Mesenchymal stem cell (in vitro differentiated cells and primary cell): ENCODE data around the gene TMEM63A.

Source experiments
- DNase-seq: peaks from one replicate; pipeline ENCODE4 v3.0.0-alpha.2; 2013
- H2AFZ ChIP-seq: one replicate; pipeline ENCODE4 v1.6.1; 2013; ENCODE audit warnings: low read depth, mild to moderate bottlenecking, control low read depth, inconsistent platforms, low read length, moderate library complexity
- H2AK5ac ChIP-seq: 2 replicates; pipeline ENCODE4 v1.6.1; 2013; ENCODE audit warnings: low read length, moderate library complexity, mild to moderate bottlenecking, inconsistent platforms; ENCODE audit not compliant: severe bottlenecking
- H2BK120ac ChIP-seq: one replicate; pipeline ENCODE4 v1.6.1; 2013; ENCODE audit warnings: low read depth, mild to moderate bottlenecking, inconsistent platforms, low read length, moderate library complexity
- H2BK12ac ChIP-seq, 2 experiments: one replicate each; pipeline ENCODE4 v1.6.1; 2013; ENCODE audit warnings: inconsistent platforms in 2 of 2, low read length in 2 of 2, mild to moderate bottlenecking in 2 of 2, moderate library complexity in 2 of 2, control low read depth in 1 of 2
- H2BK15ac ChIP-seq: one replicate; pipeline ENCODE4 v1.6.1; 2013; ENCODE audit warnings: mild to moderate bottlenecking, low read depth, inconsistent platforms; ENCODE audit not compliant: poor library complexity, severe bottlenecking
- H2BK5ac ChIP-seq: 2 replicates; pipeline ENCODE4 v1.6.1; 2013; ENCODE audit warnings: low read depth, mild to moderate bottlenecking, low read length, control low read depth, inconsistent platforms; ENCODE audit not compliant: poor library complexity, severe bottlenecking
- H3K14ac ChIP-seq, 2 experiments: one replicate each; pipeline ENCODE4 v1.6.1; 2013; ENCODE audit warnings: inconsistent platforms in 2 of 2, low read length in 2 of 2, control low read depth in 1 of 2, mild to moderate bottlenecking in 1 of 2, moderate library complexity in 1 of 2
- H3K18ac ChIP-seq, 2 experiments: one replicate each; pipeline ENCODE4 v1.6.1; 2013; ENCODE audit warnings: inconsistent platforms in 2 of 2, low read length in 2 of 2, control low read depth in 1 of 2, low read depth in 1 of 2, mild to moderate bottlenecking in 1 of 2
- H3K23ac ChIP-seq, 2 experiments: one replicate each; pipeline ENCODE4 v1.6.1; 2013; ENCODE audit warnings: inconsistent platforms in 2 of 2, low read length in 2 of 2, mild to moderate bottlenecking in 2 of 2, moderate library complexity in 2 of 2, control low read depth in 1 of 2
- H3K27ac ChIP-seq: 2 replicates; pipeline ENCODE4 v1.5.1; 2013; ENCODE audit warnings: mild to moderate bottlenecking, moderate library complexity, low read length, control low read depth, inconsistent platforms; ENCODE audit not compliant: poor library complexity, severe bottlenecking
- H3K27me3 ChIP-seq, 2 experiments: 2 replicates each; pipeline versions ENCODE4 v1.6.1 to v1.7.0; 2013; ENCODE audit warnings: low read length in 2 of 2, mild to moderate bottlenecking in 2 of 2, moderate library complexity in 2 of 2, control low read depth in 1 of 2, inconsistent platforms in 1 of 2; ENCODE audit not compliant: control insufficient read depth in 1 of 2, insufficient read depth in 1 of 2
- H3K36me3 ChIP-seq, 2 experiments: 2 replicates each; pipeline versions ENCODE4 v1.6.1 to v1.7.0; 2013; ENCODE audit warnings: low read length in 2 of 2, control low read depth in 1 of 2, inconsistent platforms in 1 of 2, low read depth in 1 of 2, mild to moderate bottlenecking in 1 of 2; ENCODE audit not compliant: insufficient read depth in 2 of 2, control insufficient read depth in 1 of 2
- H3K4ac ChIP-seq, 2 experiments: one replicate each; pipeline ENCODE4 v1.6.1; 2013; ENCODE audit warnings: inconsistent platforms in 2 of 2, low read length in 2 of 2, mild to moderate bottlenecking in 2 of 2, moderate library complexity in 2 of 2, control low read depth in 1 of 2, low read depth in 1 of 2
- H3K4me1 ChIP-seq: 2 replicates; pipeline ENCODE4 v1.6.1; 2013; ENCODE audit warnings: low read depth, low read length, control low read depth; ENCODE audit not compliant: control insufficient read depth, insufficient read depth
- H3K4me2 ChIP-seq: 2 replicates; pipeline ENCODE4 v1.6.1; 2013; ENCODE audit warnings: low read length, mild to moderate bottlenecking, inconsistent platforms; ENCODE audit not compliant: poor library complexity, severe bottlenecking
- H3K4me3 ChIP-seq, 2 experiments: 2 replicates each; pipeline versions ENCODE4 v1.5.1 to v1.7.0; 2013; ENCODE audit warnings: low read length in 2 of 2, mild to moderate bottlenecking in 2 of 2, control low read depth in 1 of 2, low read depth in 1 of 2; ENCODE audit not compliant: insufficient read depth in 1 of 2
- H3K79me1 ChIP-seq: replicated peaks from 2 replicates; pipeline ENCODE4 v1.6.1; 2013; ENCODE audit warnings: mild to moderate bottlenecking, control low read depth, low read length, inconsistent platforms; ENCODE audit not compliant: poor library complexity, severe bottlenecking
- H3K9ac ChIP-seq: 2 replicates; pipeline ENCODE4 v1.7.0; 2013; ENCODE audit warnings: mild to moderate bottlenecking, low read length, moderate library complexity
- H3K9me3 ChIP-seq: 2 replicates; pipeline ENCODE4 v1.7.0; 2013; ENCODE audit warnings: mild to moderate bottlenecking, low read length; ENCODE audit not compliant: control insufficient read depth
- H4K8ac ChIP-seq: one replicate; pipeline ENCODE4 v1.6.1; 2013; ENCODE audit warnings: inconsistent platforms, mild to moderate bottlenecking, low read length, moderate library complexity
- H4K91ac ChIP-seq: one replicate; pipeline ENCODE4 v1.6.1; 2013; ENCODE audit warnings: mild to moderate bottlenecking, low read length, inconsistent platforms
- WGBS: methylation state at CpG from one replicate; pipeline ENCODE4 v1.1.7; 2013; ENCODE audit warnings: mixed read lengths; 5-methylcytosine and 5-hydroxymethylcytosine counted together

Gene TMEM63A

GRCh38 chr1:225852413-225853124 lies 29.6 kb downstream of the TMEM63A start:
- H3K4me1 ChIP-seq = no peaks in the 10 kb centered on the region
- H2BK120ac ChIP-seq = no peak overlapping the region
- no peak overlapping the region for H2BK15ac ChIP-seq
- H3K14ac ChIP-seq = no peak overlapping the region
- H2AK5ac ChIP-seq = no peak overlapping the region
- DNase-seq = no peak
- no peak overlapping the region for H3K27ac ChIP-seq
- H3K23ac ChIP-seq = no peak overlapping the region
- no peak overlapping the region for H3K4ac ChIP-seq
- no peaks in the 10 kb centered on the region for H3K27me3 ChIP-seq
- 96% methylated on average over 11 of the region's 13 CpGs for WGBS
- no peak overlapping the region for H3K4me3 ChIP-seq
- no peak overlapping the region for H2BK12ac ChIP-seq
- H4K91ac ChIP-seq = no peak overlapping the region
- H2BK5ac ChIP-seq = no peak overlapping the region
- H3K18ac ChIP-seq = no peak overlapping the region
- H2AFZ ChIP-seq = no peak overlapping the region
- no peak overlapping the region for H3K9ac ChIP-seq
- H3K79me1 ChIP-seq = no peaks in the 10 kb centered on the region
- H3K9me3 ChIP-seq = no peaks in the 10 kb centered on the region
- H4K8ac ChIP-seq = no peak overlapping the region
- H3K4me2 ChIP-seq = no peak overlapping the region
- H3K36me3 ChIP-seq = peaks cover 45 to 68% of the 10 kb centered on the region in 2 experiments

GRCh38 chr1:225851805-225852204 lies 30.4 kb downstream of the TMEM63A start:
- Histone ChIP-seq H4K91ac (no peak overlapping the region), H2BK12ac (no peak overlapping the region), H2AK5ac (no peak overlapping the region), H3K23ac (no peak overlapping the region), H3K79me1 (no peaks in the 10 kb centered on the region), H3K4me3 (no peak overlapping the region), H3K4me1 (no peaks in the 10 kb centered on the region), H2AFZ (no peak overlapping the region), H4K8ac (no peak overlapping the region), H3K27ac (no peak overlapping the region), H3K9me3 (no peaks in the 10 kb centered on the region), H3K4ac (no peak overlapping the region), H3K36me3 (peaks cover 50 to 69% of the 10 kb centered on the region in 2 experiments), H3K18ac (no peak overlapping the region), H2BK5ac (no peak overlapping the region), H3K14ac (no peak overlapping the region), H3K9ac (no peak overlapping the region), H3K4me2 (no peak overlapping the region), H3K27me3 (no peaks in the 10 kb centered on the region), H2BK120ac (no peak overlapping the region), H2BK15ac (no peak overlapping the region)
- DNase-seq = no peak
- WGBS = 83% methylated on average over 4 of the region's 4 CpGs

GRCh38 chr1:225850370-225850769 lies 31.8 kb downstream of the TMEM63A start:
- Histone ChIP-seq H4K8ac (no peak overlapping the region), H3K4me3 (no peak overlapping the region), H3K9ac (no peak overlapping the region), H2BK12ac (no peak overlapping the region), H3K9me3 (no peaks in the 10 kb centered on the region), H2BK120ac (no peak overlapping the region), H3K36me3 (peaks cover 61 to 67% of the 10 kb centered on the region in 2 experiments), H3K27ac (no peak overlapping the region), H3K14ac (no peak overlapping the region), H2BK15ac (no peak overlapping the region), H4K91ac (no peak overlapping the region), H3K4ac (no peak overlapping the region), H3K23ac (no peak overlapping the region), H2AFZ (no peak overlapping the region), H3K79me1 (no peaks in the 10 kb centered on the region), H3K4me1 (no peaks in the 10 kb centered on the region), H3K18ac (no peak overlapping the region), H3K4me2 (no peak overlapping the region), H2AK5ac (no peak overlapping the region), H2BK5ac (no peak overlapping the region), H3K27me3 (no peaks in the 10 kb centered on the region)
- WGBS = 99% methylated on average over 7 of the region's 7 CpGs
- no peak for DNase-seq

GRCh38 chr1:225849925-225850324 lies 32.3 kb downstream of the TMEM63A start:
- Histone ChIP-seq H3K14ac (no peak overlapping the region), H3K18ac (no peak overlapping the region), H3K4me3 (no peak overlapping the region), H2BK120ac (no peak overlapping the region), H3K79me1 (no peaks in the 10 kb centered on the region), H3K27me3 (no peaks in the 10 kb centered on the region), H4K91ac (no peak overlapping the region), H2BK15ac (no peak overlapping the region), H3K27ac (no peak overlapping the region), H3K4ac (no peak overlapping the region), H2BK12ac (no peak overlapping the region), H3K23ac (no peak overlapping the region), H3K36me3 (peaks cover 64 to 65% of the 10 kb centered on the region in 2 experiments), H3K4me2 (no peak overlapping the region), H2AK5ac (no peak overlapping the region), H2AFZ (no peak overlapping the region), H3K9ac (no peak overlapping the region), H3K4me1 (no peaks in the 10 kb centered on the region), H3K9me3 (no peaks in the 10 kb centered on the region), H2BK5ac (no peak overlapping the region), H4K8ac (no peak overlapping the region)
- WGBS = 99% methylated on average over 5 of the region's 7 CpGs
- DNase-seq = no peak
